Measurements from ENCODE around the gene AP4M1.
A peak's percentile ranks its signal among the peaks of the same experiment; 100 is the strongest.

Gene AP4M1

GRCh38 chr7:100095704-100096103 lies 5.7 kb upstream of the AP4M1 start:
- H3K27ac Mint-ChIP-seq = peak overlapping the region; percentile 93
- peaks cover 91% of the 10 kb centered on the region for H3K36me3 Mint-ChIP-seq (ENCODE audit: low read depth)
- H3K9me3 Mint-ChIP-seq = no peaks in the 10 kb centered on the region
- H3K4me1 Mint-ChIP-seq = peaks cover 61% of the 10 kb centered on the region
- H3K4me3 Mint-ChIP-seq = no peak overlapping the region
- DNase-seq = no peak
- no peak for TF ChIP-seq CTCF (IDR thresholded peaks at IDR 0.05)
- H3K27me3 Mint-ChIP-seq (ENCODE audit: low read depth, poor library complexity) = peaks cover 3% of the 10 kb centered on the region

- DNase-seq = no peak
- H3K27me3 Mint-ChIP-seq (ENCODE audit: low read depth, poor library complexity) = peaks cover 10% of the 10 kb centered on the region
- no peak for TF ChIP-seq CTCF (IDR thresholded peaks at IDR 0.05)
- H3K9me3 Mint-ChIP-seq = no peaks in the 10 kb centered on the region
- peaks cover 68% of the 10 kb centered on the region for H3K36me3 Mint-ChIP-seq (ENCODE audit: low read depth)
- H3K4me3 Mint-ChIP-seq = peak overlapping the region; percentile 97
- H3K4me1 Mint-ChIP-seq = peaks cover 64% of the 10 kb centered on the region
- H3K27ac Mint-ChIP-seq = peak overlapping the region; percentile 98
Observed at GRCh38 chr7:100098913-100099312, 2.5 kb upstream of the AP4M1 start.

- peaks cover 65% of the 10 kb centered on the region for H3K36me3 Mint-ChIP-seq (ENCODE audit: low read depth)
- H3K4me3 Mint-ChIP-seq = peak overlapping the region; percentile 97
- H3K9me3 Mint-ChIP-seq = no peaks in the 10 kb centered on the region
- H3K4me1 Mint-ChIP-seq = peaks cover 66% of the 10 kb centered on the region
- H3K27me3 Mint-ChIP-seq (ENCODE audit: low read depth, poor library complexity) = peaks cover 10% of the 10 kb centered on the region
- TF ChIP-seq CTCF (IDR thresholded peaks at IDR 0.05) = no peak
- no peak for DNase-seq
- peak overlapping the region; percentile 98 for H3K27ac Mint-ChIP-seq
Observed at GRCh38 chr7:100099452-100099851, 2.0 kb upstream of the AP4M1 start.

- no peak for TF ChIP-seq CTCF (IDR thresholded peaks at IDR 0.05)
- Mint-ChIP-seq H3K27me3 (ENCODE audit: low read depth, poor library complexity) (peaks cover 13% of the 10 kb centered on the region), H3K27ac (peak overlapping the region; percentile 100), H3K36me3 (ENCODE audit: low read depth) (peaks cover 64% of the 10 kb centered on the region), H3K4me3 (peak overlapping the region; percentile 97), H3K4me1 (peaks cover 65% of the 10 kb centered on the region), H3K9me3 (no peaks in the 10 kb centered on the region)
- DNase-seq = peak; percentile 96
Observed at GRCh38 chr7:100100420-100101015, 925 bp upstream of the AP4M1 start.

GRCh38 chr7:100102950-100103840 lies 1.8 kb downstream of the AP4M1 start:
- Mint-ChIP-seq H3K4me1 (peaks cover 47% of the 10 kb centered on the region), H3K4me3 (peak overlapping the region; percentile 97), H3K27me3 (ENCODE audit: low read depth, poor library complexity) (peaks cover 13% of the 10 kb centered on the region), H3K36me3 (ENCODE audit: low read depth) (peaks cover 40% of the 10 kb centered on the region), H3K9me3 (no peaks in the 10 kb centered on the region), H3K27ac (peak overlapping the region; percentile 100)
- no peak for TF ChIP-seq CTCF (IDR thresholded peaks at IDR 0.05)
- DNase-seq = no peak

Data from nephron progenitor cell (in vitro differentiated cells).